Colonic mucosa (tissue), 4 donors: ENCODE data around the gene HP1BP3. TPM values are rescaled to one million over a fixed set of nuclear protein-coding genes. Genes with fewer than 3 reads are reported as not detected.

Experiments used
- DNase-seq: peaks from one replicate; pipeline ENCODE4 v3.0.0-alpha.2; 2020
- H3K27ac ChIP-seq: fragments of 200-600 bp; one replicate; pipeline ENCODE4 v1.8.0; 2021
- H3K27me3 ChIP-seq: fragments of 200-600 bp; one replicate; pipeline ENCODE4 v1.8.0; 2021
- H3K36me3 ChIP-seq: fragments of 200-600 bp; one replicate; pipeline ENCODE4 v1.8.0; 2021
- H3K4me1 ChIP-seq: fragments of 200-600 bp; one replicate; pipeline ENCODE4 v1.8.0; 2021; ENCODE audit warnings: mild to moderate bottlenecking
- H3K4me3 ChIP-seq: fragments of 200-600 bp; one replicate; pipeline ENCODE4 v1.8.0; 2021
- H3K9ac ChIP-seq, 2 donors: one replicate each; pipeline ENCODE4 v1.7.0; 2013; ENCODE audit warnings: control low read depth in 2 of 2, low read depth in 2 of 2, low read length in 2 of 2
- H3K9me3 ChIP-seq: fragments of 200-600 bp; one replicate; pipeline ENCODE4 v1.8.0; 2021
- intact Hi-C: fragments of 100-400 bp; cut with DNase I; formaldehyde crosslinking; loops from one replicate; pipeline ENCODE4 v1.14.1; 2022
- total RNA-seq, 2 donors: library from RNA; stranded (reverse); fragmentation: NEBNext Ultra II Directional in 1 of 2; extraction: Animal tissue kit (Norgen Biotek cat#: 25700) in 1 of 2; gene quantifications; one replicate each; pipeline ENCODE4 v1.2.1, GENCODE V29; 2021
- TF ChIP-seq, protein P1 (sequence below): fragments of 200-600 bp; IDR thresholded peaks from one replicate; pipeline ENCODE4 v1.8.0; 2022; ENCODE audit warnings: antibody characterized with exemption, mild to moderate bottlenecking
- donor health status: healthy.
- donor health status: DM: no; HTN: no; CAD: no.
- donor health status: DM: no; HTN: no; CAD: no.

Gene HP1BP3
- total RNA-seq, 2 donors from 2014 or later, result 165 to 210 TPM

- no peaks in the 10 kb centered on the region for H3K9me3 ChIP-seq
- peak; percentile 92 for DNase-seq
- no peaks in the 10 kb centered on the region for H3K36me3 ChIP-seq
- intact Hi-C loops, result no loop called here
- H3K27me3 ChIP-seq, result no peaks in the 10 kb centered on the region
- H3K9ac ChIP-seq, result peak overlapping the region; percentile 76 to 91
- H3K4me3 ChIP-seq, result peak overlapping the region; percentile 70
- peaks cover 6% of the 10 kb centered on the region for H3K4me1 ChIP-seq
- peak overlapping the region; percentile 98 for H3K27ac ChIP-seq
- TF ChIP-seq, protein P1, sequence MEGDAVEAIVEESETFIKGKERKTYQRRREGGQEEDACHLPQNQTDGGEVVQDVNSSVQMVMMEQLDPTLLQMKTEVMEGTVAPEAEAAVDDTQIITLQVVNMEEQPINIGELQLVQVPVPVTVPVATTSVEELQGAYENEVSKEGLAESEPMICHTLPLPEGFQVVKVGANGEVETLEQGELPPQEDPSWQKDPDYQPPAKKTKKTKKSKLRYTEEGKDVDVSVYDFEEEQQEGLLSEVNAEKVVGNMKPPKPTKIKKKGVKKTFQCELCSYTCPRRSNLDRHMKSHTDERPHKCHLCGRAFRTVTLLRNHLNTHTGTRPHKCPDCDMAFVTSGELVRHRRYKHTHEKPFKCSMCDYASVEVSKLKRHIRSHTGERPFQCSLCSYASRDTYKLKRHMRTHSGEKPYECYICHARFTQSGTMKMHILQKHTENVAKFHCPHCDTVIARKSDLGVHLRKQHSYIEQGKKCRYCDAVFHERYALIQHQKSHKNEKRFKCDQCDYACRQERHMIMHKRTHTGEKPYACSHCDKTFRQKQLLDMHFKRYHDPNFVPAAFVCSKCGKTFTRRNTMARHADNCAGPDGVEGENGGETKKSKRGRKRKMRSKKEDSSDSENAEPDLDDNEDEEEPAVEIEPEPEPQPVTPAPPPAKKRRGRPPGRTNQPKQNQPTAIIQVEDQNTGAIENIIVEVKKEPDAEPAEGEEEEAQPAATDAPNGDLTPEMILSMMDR, result no peak
These were observed 666 bp downstream of the HP1BP3 start for GRCh38 chr1:20786253-20787028.

GRCh38 chr1:20785907-20786252 is 1.2 kb downstream of the HP1BP3 start:
- Histone ChIP-seq H3K27ac (peak overlapping the region; percentile 98), H3K4me1 (peaks cover 6% of the 10 kb centered on the region), H3K9ac (peak overlapping the region; percentile 76 to 91), H3K4me3 (peak overlapping the region; percentile 70), H3K9me3 (no peaks in the 10 kb centered on the region), H3K36me3 (no peaks in the 10 kb centered on the region), H3K27me3 (no peaks in the 10 kb centered on the region)
- intact Hi-C loops, result no loop called here
- TF ChIP-seq, protein P1, result no peak
- no peak for DNase-seq

DNA sequence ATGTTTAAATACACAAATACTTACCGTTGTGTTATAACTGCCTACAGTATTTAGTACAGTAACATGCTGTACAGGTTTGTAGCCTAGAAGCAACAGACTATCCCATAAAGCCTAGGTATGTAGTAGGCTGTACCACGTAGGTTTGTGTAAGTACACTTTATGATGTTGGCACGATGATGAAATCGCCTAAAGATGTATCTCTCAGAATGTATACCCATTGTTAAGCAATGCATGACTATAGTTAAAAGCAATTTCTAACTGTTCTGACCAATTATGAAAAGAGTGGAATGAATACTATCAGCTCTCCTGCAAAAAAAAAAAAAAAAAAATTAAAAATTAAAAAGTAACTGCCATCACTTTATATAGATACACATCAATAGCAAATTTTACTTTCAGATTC is 11.4 kb downstream of the HP1BP3 start:
- no peak for DNase-seq
- Histone ChIP-seq H3K27me3 (no peaks in the 10 kb centered on the region), H3K4me3 (no peak overlapping the region), H3K9me3 (no peaks in the 10 kb centered on the region), H3K27ac (no peak overlapping the region), H3K36me3 (peaks cover 19% of the 10 kb centered on the region), H3K4me1 (no peaks in the 10 kb centered on the region), H3K9ac (no peak overlapping the region)
- TF ChIP-seq, protein P1, result no peak
- intact Hi-C loops, result loop anchor here (5.0 kb wide), 1 partner anchor 33 kb away; no protein-coding TSS in a partner anchor

GRCh38 chr1:20771780-20772179 is 15.3 kb downstream of the HP1BP3 start:
- Histone ChIP-seq H3K27ac (no peak overlapping the region), H3K27me3 (no peaks in the 10 kb centered on the region), H3K4me1 (no peaks in the 10 kb centered on the region), H3K9me3 (no peaks in the 10 kb centered on the region), H3K36me3 (peaks cover 35% of the 10 kb centered on the region), H3K4me3 (no peak overlapping the region), H3K9ac (no peak overlapping the region)
- TF ChIP-seq, protein P1, result no peak
- intact Hi-C loops, result no loop called here
- no peak for DNase-seq

GRCh38 chr1:20770314-20771087 is 16.6 kb downstream of the HP1BP3 start:
- intact Hi-C loops, result no loop called here
- H3K4me1 ChIP-seq, result no peaks in the 10 kb centered on the region
- H3K36me3 ChIP-seq, result peaks cover 37% of the 10 kb centered on the region
- TF ChIP-seq, protein P1, result no peak
- H3K27me3 ChIP-seq, result no peaks in the 10 kb centered on the region
- no peak for DNase-seq
- H3K4me3 ChIP-seq, result no peak overlapping the region
- H3K27ac ChIP-seq, result no peak overlapping the region
- no peak overlapping the region for H3K9ac ChIP-seq
- H3K9me3 ChIP-seq, result no peaks in the 10 kb centered on the region
